ENCODE data around the gene RCAN2. TPM values are rescaled to one million over a fixed set of nuclear protein-coding genes. Genes with fewer than 3 reads are reported as not detected.

The RCAN2 gene
- total RNA-seq, 5 donors from 2014 or later (not counting 1 experiment from before 2014, with no cell fraction given) = 0.15 to 2.5 (median 1.4) TPM

GRCh38 chr6:46473881-46474280 lies 17.4 kb downstream of the RCAN2 start:
- no peak for ATAC-seq (replicated peaks in 1 of 4)
- no peak overlapping the region for H3K27ac Mint-ChIP-seq
- H3K27ac ChIP-seq (ENCODE audit: low read length) = no peak overlapping the region
- no peaks in the 10 kb centered on the region for H3K4me1 ChIP-seq (ENCODE audit: control insufficient read depth in 1 of 2, extremely low read depth in 1 of 2, insufficient read depth in 2 of 2, low read length in 2 of 2)
- ChIA-PET POLR2A (no interaction called here), CTCF (no interaction called here)
- H3K27me3 Mint-ChIP-seq = peaks cover 19 to 41% of the 10 kb centered on the region in 2 donors
- no peaks in the 10 kb centered on the region for H3K36me3 ChIP-seq (ENCODE audit: control insufficient read depth in 2 of 2, extremely low read depth in 1 of 2, insufficient read depth in 1 of 2, low read length in 1 of 2)
- no peaks in the 10 kb centered on the region for H3K27me3 ChIP-seq (replicated peaks in 1 of 2; ENCODE audit: control insufficient read depth in 2 of 2, extremely low read depth in 1 of 2, insufficient read depth in 2 of 2, low read length in 1 of 2)
- no peaks in the 10 kb centered on the region for H3K36me3 Mint-ChIP-seq
- no peak overlapping the region for H3K4me3 Mint-ChIP-seq
- H3K4me3 ChIP-seq (ENCODE audit: control insufficient read depth in 1 of 2, extremely low read depth in 1 of 2, low read length in 1 of 2) = no peak overlapping the region
- no peaks in the 10 kb centered on the region for H3K9me3 ChIP-seq
- no peak for DNase-seq
- H3K4me1 Mint-ChIP-seq = no peaks in the 10 kb centered on the region
- no peaks in the 10 kb centered on the region for H3K9me3 Mint-ChIP-seq

GRCh38 chr6:46472243-46472642 lies 19.0 kb downstream of the RCAN2 start:
- DNase-seq (no peak), ATAC-seq (replicated peaks in 1 of 4) (no peak)
- Mint-ChIP-seq H3K27ac (no peak overlapping the region), H3K9me3 (no peaks in the 10 kb centered on the region), H3K4me1 (no peaks in the 10 kb centered on the region), H3K36me3 (no peaks in the 10 kb centered on the region), H3K4me3 (no peak overlapping the region), H3K27me3 (peaks cover 19 to 39% of the 10 kb centered on the region in 2 donors)
- H3K27ac ChIP-seq (ENCODE audit: low read length) = no peak overlapping the region
- H3K36me3 ChIP-seq (ENCODE audit: control insufficient read depth in 2 of 2, extremely low read depth in 1 of 2, insufficient read depth in 1 of 2, low read length in 1 of 2) = no peaks in the 10 kb centered on the region
- no peaks in the 10 kb centered on the region for H3K27me3 ChIP-seq (replicated peaks in 1 of 2; ENCODE audit: control insufficient read depth in 2 of 2, extremely low read depth in 1 of 2, insufficient read depth in 2 of 2, low read length in 1 of 2)
- H3K4me3 ChIP-seq (ENCODE audit: control insufficient read depth in 1 of 2, extremely low read depth in 1 of 2, low read length in 1 of 2) = no peak overlapping the region
- no peaks in the 10 kb centered on the region for H3K9me3 ChIP-seq
- CTCF ChIA-PET = no interaction called here
- WGBS (ENCODE audit: insufficient coverage) = 100% methylated on average over 2 of the region's 3 CpGs
- no peaks in the 10 kb centered on the region for H3K4me1 ChIP-seq (ENCODE audit: control insufficient read depth in 1 of 2, extremely low read depth in 1 of 2, insufficient read depth in 2 of 2, low read length in 2 of 2)
- POLR2A ChIA-PET = no interaction called here

DNA sequence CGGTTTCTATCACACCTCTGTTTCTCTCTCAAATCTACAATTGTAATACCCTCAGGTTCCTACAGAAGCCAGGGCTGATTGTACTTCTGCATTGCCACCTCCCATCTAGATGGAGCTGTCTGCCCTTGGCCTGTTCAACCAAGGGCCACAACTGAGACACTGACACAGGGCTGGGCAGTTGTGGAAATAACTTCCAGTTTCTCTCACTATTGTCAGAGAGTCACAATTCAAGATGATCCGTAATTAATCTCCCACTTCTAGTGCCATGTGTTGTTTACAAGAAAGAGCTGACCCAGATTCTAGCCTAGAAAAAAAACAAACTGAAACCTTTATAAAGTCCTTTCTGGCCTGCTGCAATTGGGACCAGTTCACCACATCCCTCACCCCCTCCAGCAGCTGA lies 22.2 kb downstream of the RCAN2 start:
- 100% methylated on average over 1 of the region's 2 CpGs for whole genome bisulfite sequencing (ENCODE audit: insufficient coverage)
- H3K36me3 Mint-ChIP-seq = no peaks in the 10 kb centered on the region
- no peak for ATAC-seq (replicated peaks in 1 of 4)
- H3K9me3 Mint-ChIP-seq = no peaks in the 10 kb centered on the region
- H3K27ac Mint-ChIP-seq = no peak overlapping the region
- no peaks in the 10 kb centered on the region for H3K9me3 ChIP-seq
- H3K27me3 ChIP-seq (replicated peaks in 1 of 2; ENCODE audit: control insufficient read depth in 2 of 2, extremely low read depth in 1 of 2, insufficient read depth in 2 of 2, low read length in 1 of 2) = no peaks in the 10 kb centered on the region
- H3K36me3 ChIP-seq (ENCODE audit: control insufficient read depth in 2 of 2, extremely low read depth in 1 of 2, insufficient read depth in 1 of 2, low read length in 1 of 2) = no peaks in the 10 kb centered on the region
- no peaks in the 10 kb centered on the region for H3K4me1 ChIP-seq (ENCODE audit: control insufficient read depth in 1 of 2, extremely low read depth in 1 of 2, insufficient read depth in 2 of 2, low read length in 2 of 2)
- DNase-seq = no peak
- ChIA-PET CTCF (no interaction called here), POLR2A (no interaction called here)
- H3K4me3 ChIP-seq (ENCODE audit: control insufficient read depth in 1 of 2, extremely low read depth in 1 of 2, low read length in 1 of 2) = no peak overlapping the region
- H3K4me1 Mint-ChIP-seq = no peaks in the 10 kb centered on the region
- H3K27me3 Mint-ChIP-seq = peaks cover 18 to 30% of the 10 kb centered on the region in 2 donors
- H3K27ac ChIP-seq (ENCODE audit: low read length) = no peak overlapping the region
- no peak overlapping the region for H3K4me3 Mint-ChIP-seq

- Mint-ChIP-seq H3K9me3 (no peaks in the 10 kb centered on the region), H3K27me3 (peaks cover 13 to 26% of the 10 kb centered on the region in 2 donors), H3K4me1 (no peaks in the 10 kb centered on the region), H3K36me3 (no peaks in the 10 kb centered on the region), H3K27ac (no peak overlapping the region), H3K4me3 (no peak overlapping the region)
- 81% methylated on average over 8 of the region's 9 CpGs for WGBS (ENCODE audit: insufficient coverage)
- Histone ChIP-seq H3K27me3 (replicated peaks in 1 of 2; ENCODE audit: control insufficient read depth in 2 of 2, extremely low read depth in 1 of 2, insufficient read depth in 2 of 2, low read length in 1 of 2) (no peaks in the 10 kb centered on the region), H3K9me3 (no peaks in the 10 kb centered on the region), H3K36me3 (ENCODE audit: control insufficient read depth in 2 of 2, extremely low read depth in 1 of 2, insufficient read depth in 1 of 2, low read length in 1 of 2) (no peaks in the 10 kb centered on the region), H3K4me3 (ENCODE audit: control insufficient read depth in 1 of 2, extremely low read depth in 1 of 2, low read length in 1 of 2) (no peak overlapping the region), H3K4me1 (ENCODE audit: control insufficient read depth in 1 of 2, extremely low read depth in 1 of 2, insufficient read depth in 2 of 2, low read length in 2 of 2) (no peaks in the 10 kb centered on the region), H3K27ac (ENCODE audit: low read length) (no peak overlapping the region)
- DNase-seq (no peak), ATAC-seq (replicated peaks in 1 of 4) (no peak)
- CTCF ChIA-PET = no interaction called here
- POLR2A ChIA-PET = no interaction called here
These were observed 22.7 kb downstream of the RCAN2 start for GRCh38 chr6:46468403-46469010.

- H3K9me3 ChIP-seq = no peaks in the 10 kb centered on the region
- no peak overlapping the region for H3K27ac ChIP-seq (ENCODE audit: low read length)
- H3K27me3 Mint-ChIP-seq = peaks cover 23 to 31% of the 10 kb centered on the region in 2 donors
- H3K36me3 ChIP-seq (ENCODE audit: control insufficient read depth in 2 of 2, extremely low read depth in 1 of 2, insufficient read depth in 1 of 2, low read length in 1 of 2) = no peaks in the 10 kb centered on the region
- no peaks in the 10 kb centered on the region for H3K4me1 ChIP-seq (ENCODE audit: control insufficient read depth in 1 of 2, extremely low read depth in 1 of 2, insufficient read depth in 2 of 2, low read length in 2 of 2)
- 51% methylated on average over 2 of the region's 4 CpGs for WGBS (ENCODE audit: insufficient coverage)
- H3K4me3 ChIP-seq (ENCODE audit: control insufficient read depth in 1 of 2, extremely low read depth in 1 of 2, low read length in 1 of 2) = no peak overlapping the region
- ChIA-PET CTCF (no interaction called here), POLR2A (no interaction called here)
- no peaks in the 10 kb centered on the region for H3K36me3 Mint-ChIP-seq
- no peak overlapping the region for H3K27ac Mint-ChIP-seq
- no peak overlapping the region for H3K4me3 Mint-ChIP-seq
- no peak for DNase-seq
- no peaks in the 10 kb centered on the region for H3K4me1 Mint-ChIP-seq
- no peak for ATAC-seq (replicated peaks in 1 of 4)
- no peaks in the 10 kb centered on the region for H3K9me3 Mint-ChIP-seq
- H3K27me3 ChIP-seq (replicated peaks in 1 of 2; ENCODE audit: control insufficient read depth in 2 of 2, extremely low read depth in 1 of 2, insufficient read depth in 2 of 2, low read length in 1 of 2) = peaks cover 0 to 2% of the 10 kb centered on the region in 2 experiments
These were observed 24.7 kb downstream of the RCAN2 start for GRCh38 chr6:46466570-46466969.

GRCh38 chr6:46465294-46466165 lies 25.7 kb downstream of the RCAN2 start:
- H3K27me3 Mint-ChIP-seq = peaks cover 21 to 24% of the 10 kb centered on the region in 2 donors
- WGBS (ENCODE audit: insufficient coverage) = no CpG with 5 or more reads among the region's 4 CpGs
- Histone ChIP-seq H3K9me3 (no peaks in the 10 kb centered on the region), H3K27ac (ENCODE audit: low read length) (no peak overlapping the region), H3K36me3 (ENCODE audit: control insufficient read depth in 2 of 2, extremely low read depth in 1 of 2, insufficient read depth in 1 of 2, low read length in 1 of 2) (no peaks in the 10 kb centered on the region), H3K4me3 (ENCODE audit: control insufficient read depth in 1 of 2, extremely low read depth in 1 of 2, low read length in 1 of 2) (no peak overlapping the region), H3K27me3 (replicated peaks in 1 of 2; ENCODE audit: control insufficient read depth in 2 of 2, extremely low read depth in 1 of 2, insufficient read depth in 2 of 2, low read length in 1 of 2) (peaks cover 0 to 4% of the 10 kb centered on the region in 2 experiments), H3K4me1 (ENCODE audit: control insufficient read depth in 1 of 2, extremely low read depth in 1 of 2, insufficient read depth in 2 of 2, low read length in 2 of 2) (no peaks in the 10 kb centered on the region)
- H3K4me1 Mint-ChIP-seq = no peaks in the 10 kb centered on the region
- DNase-seq (no peak), ATAC-seq (replicated peaks in 1 of 4) (no peak)
- ChIA-PET POLR2A (no interaction called here), CTCF (no interaction called here)
- no peak overlapping the region for H3K27ac Mint-ChIP-seq
- no peaks in the 10 kb centered on the region for H3K9me3 Mint-ChIP-seq
- H3K36me3 Mint-ChIP-seq = no peaks in the 10 kb centered on the region
- H3K4me3 Mint-ChIP-seq = no peak overlapping the region

Data from T-cell (primary cell).